Upper lobe of left lung (tissue), 6 donors: ENCODE results near the gene ASCL4. TPM values are rescaled to one million over a fixed set of nuclear protein-coding genes. Genes with fewer than 3 reads are reported as not detected.

Source experiments
- ATAC-seq, 2 donors: fragments of 200-7000 bp; cut with Tn5 transposase; one replicate each; pipeline ENCODE4 v1.9.1; 2022; ENCODE audit warnings: mild to moderate bottlenecking in 2 of 2, moderate library complexity in 2 of 2; ENCODE audit not compliant: low FRiP score in 2 of 2
- DNase-seq, 2 donors: peaks; one replicate each; pipeline ENCODE4 v3.0.0-alpha.2; 2019 to 2020
- H3K27ac ChIP-seq, 4 donors: fragments of 200-600 bp; sonication (generic); one replicate each; pipeline ENCODE4 v1.5.1; 2016 to 2019
- H3K27me3 ChIP-seq, 4 donors: fragments of 200-600 bp; sonication (generic); one replicate each; pipeline ENCODE4 v1.5.1; 2017 to 2019
- H3K36me3 ChIP-seq, 4 donors: fragments of 200-600 bp; sonication (generic); one replicate each; pipeline ENCODE4 v1.5.1; 2016 to 2019
- H3K4me1 ChIP-seq, 4 donors: fragments of 200-600 bp; sonication (generic); one replicate each; pipeline ENCODE4 v1.5.1; 2018 to 2019
- H3K4me3 ChIP-seq, 4 donors: fragments of 200-600 bp; sonication (generic); one replicate each; pipeline ENCODE4 v1.5.1; 2017 to 2019; ENCODE audit warnings: mild to moderate bottlenecking in 2 of 4, moderate library complexity in 1 of 4
- H3K9me3 ChIP-seq, 4 donors: fragments of 200-600 bp; sonication (generic); one replicate each; pipeline ENCODE4 v1.5.1; 2018 to 2019
- CTCF ChIP-seq, 6 experiments: fragments of 450-650 bp in 4 of 6; fragments of 200-600 bp in 2 of 6; sonication (generic) in 2 of 6; IDR thresholded peaks; one replicate each; pipeline ENCODE4 v1.5.1; 2016 to 2019; ENCODE audit warnings: antibody characterized with exemption in 6 of 6
- EP300 ChIP-seq, 4 donors: sonication (generic); formaldehyde crosslinking; IDR thresholded peaks; one replicate each; pipeline ENCODE4 v1.5.1; 2017; ENCODE audit warnings: antibody characterized with exemption in 4 of 4, control low read depth in 2 of 4
- POLR2A ChIP-seq, 4 donors: fragments of 450-650 bp; IDR thresholded peaks; one replicate each; pipeline ENCODE4 v1.5.1; 2016 to 2017; ENCODE audit warnings: antibody characterized with exemption in 4 of 4, mild to moderate bottlenecking in 2 of 4
- POLR2AphosphoS5 ChIP-seq, 2 donors: sonication (generic); formaldehyde crosslinking; IDR thresholded peaks; one replicate each; pipeline ENCODE4 v1.5.1; 2017; ENCODE audit warnings: antibody characterized with exemption in 2 of 2
- WGBS, 2 donors: methylation state at CpG; one replicate each; pipeline ENCODE4 v1.1.5; 2017 to 2018; 5-methylcytosine and 5-hydroxymethylcytosine counted together
- total RNA-seq, 6 donors: library from RNA; depleted of rRNA in 4 of 6; stranded (reverse); fragments of >200 nt in 4 of 6; gene quantifications; one replicate each; pipeline versions ENCODE4 v1.1.0 to v1.2.1, GENCODE V29; 2016 to 2021
- donor health status: DM: no; HTN: no; CAD: no; lungs with moderate emphysema.
- donor health status: DM: no; HTN: yes; CAD: no; lungs with severe emphysema.

Gene ASCL4
- total RNA-seq, 6 donors from 2014 or later, result not detected

- no peak overlapping the region for H3K27ac ChIP-seq
- WGBS, 2 donors, result 96 to 100% methylated on average over 1 of the region's 1 CpG
- no peak for DNase-seq
- H3K4me3 ChIP-seq, result no peak overlapping the region
- H3K27me3 ChIP-seq, result no peaks in the 10 kb centered on the region
- H3K36me3 ChIP-seq, result peaks cover 32 to 97% (median 61%) of the 10 kb centered on the region in 4 donors
- peak in 1 of 2 donors; percentile 86 for ATAC-seq
- peaks cover 0 to 16% (median 4%) of the 10 kb centered on the region in 4 donors for H3K4me1 ChIP-seq
- H3K9me3 ChIP-seq, result no peaks in the 10 kb centered on the region
- no peak for TF ChIP-seq CTCF (IDR thresholded peaks at IDR 0.05)
- no peak for TF ChIP-seq EP300 (IDR thresholded peaks at IDR 0.05)
- TF ChIP-seq POLR2AphosphoS5 (IDR thresholded peaks at IDR 0.05), result no peak
- no peak for TF ChIP-seq POLR2A (IDR thresholded peaks at IDR 0.05)
Observed at GRCh38 chr12:107749083-107749482, 25.4 kb upstream of the ASCL4 start.

- 48 to 52% methylated on average over 3 of the region's 3 CpGs for WGBS, 2 donors
- DNase-seq, result peak in 1 of 2 donors; percentile 27
Observed at GRCh38 chr12:107759410-107759809, 15.1 kb upstream of the ASCL4 start.

DNA sequence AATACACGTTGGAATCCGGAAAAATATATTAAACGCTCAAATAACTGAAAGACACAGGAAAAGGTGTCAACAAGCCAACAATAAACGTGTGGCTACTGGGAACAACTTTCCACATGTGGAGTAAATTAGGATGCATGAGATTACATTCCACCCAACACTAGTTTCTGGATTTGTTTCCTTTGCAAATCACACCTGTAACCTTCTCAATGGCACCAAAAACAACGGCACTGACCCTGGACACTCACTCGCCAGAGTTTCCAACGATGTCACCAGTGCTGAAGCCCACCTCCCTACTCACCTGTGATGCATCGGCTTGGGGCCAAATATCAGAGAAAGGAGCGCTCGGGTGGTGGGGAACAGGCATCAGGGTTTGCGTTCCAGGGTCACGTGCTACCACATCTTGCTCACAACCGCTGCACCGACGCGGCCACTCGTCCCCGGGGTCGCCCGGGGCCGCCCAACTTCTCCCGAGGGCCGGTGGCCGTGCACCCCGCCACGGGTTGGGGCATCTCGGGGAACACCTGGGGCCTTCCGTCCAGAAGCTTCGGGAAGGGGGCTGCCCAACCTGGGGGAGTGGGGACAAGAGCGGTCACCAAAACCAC is 14.2 kb upstream of the ASCL4 start:
- 3% methylated on average over 12 to 14 of the region's 30 CpGs for WGBS, 2 donors
- no peaks in the 10 kb centered on the region for H3K27me3 ChIP-seq
- DNase-seq, result peak in 1 of 2 donors; percentile 39
- peaks cover 24 to 37% (median 25%) of the 10 kb centered on the region in 4 donors for H3K4me1 ChIP-seq
- no peak for TF ChIP-seq CTCF (IDR thresholded peaks at IDR 0.05)
- no peak for TF ChIP-seq EP300 (IDR thresholded peaks at IDR 0.05)
- no peak for TF ChIP-seq POLR2A (IDR thresholded peaks at IDR 0.05)
- no peak for TF ChIP-seq POLR2AphosphoS5 (IDR thresholded peaks at IDR 0.05)
- ATAC-seq, result no peak
- peak overlapping the region; percentile 74 to 87 (median 80) for H3K4me3 ChIP-seq
- H3K36me3 ChIP-seq, result peaks cover 15 to 25% (median 17%) of the 10 kb centered on the region in 4 donors
- H3K9me3 ChIP-seq, result no peaks in the 10 kb centered on the region
- H3K27ac ChIP-seq, result peak overlapping the region; percentile 78 to 82 (median 80)

More at GRCh38 chr12:107759410-107759809, 15.1 kb upstream of the ASCL4 start:
- H3K27ac ChIP-seq, result no peak overlapping the region
- H3K4me1 ChIP-seq, result peaks cover 24 to 37% (median 25%) of the 10 kb centered on the region in 4 donors
- H3K4me3 ChIP-seq, result peak overlapping the region in 2 of 4 donors; percentile 74 to 87
- peaks cover 24 to 34% (median 25%) of the 10 kb centered on the region in 4 donors for H3K36me3 ChIP-seq
- no peak for TF ChIP-seq EP300 (IDR thresholded peaks at IDR 0.05)
- no peak for TF ChIP-seq POLR2AphosphoS5 (IDR thresholded peaks at IDR 0.05)
- TF ChIP-seq POLR2A (IDR thresholded peaks at IDR 0.05), result no peak
- no peak for TF ChIP-seq CTCF (IDR thresholded peaks at IDR 0.05)
- peak in 1 of 2 donors; percentile 40 for ATAC-seq
- H3K9me3 ChIP-seq, result no peaks in the 10 kb centered on the region
- no peaks in the 10 kb centered on the region for H3K27me3 ChIP-seq

- Histone ChIP-seq H3K27ac (peak within 1 kb of the TSS; percentile 78 to 82 (median 80)), H3K4me3 (peak within 1 kb of the TSS; percentile 74 to 87 (median 80)), H3K36me3 (peaks cover 8 to 19% (median 11%) of the 10 kb centered on the region in 4 donors), H3K4me1 (peaks cover 24 to 37% (median 25%) of the 10 kb centered on the region in 4 donors), H3K27me3 (no peaks in the 10 kb centered on the region), H3K9me3 (no peaks in the 10 kb centered on the region)
- peak; percentile 96 to 99 for DNase-seq
- 0% methylated on average over 14 of the region's 83 CpGs; no CpG with 5 or more reads in 1 of the 2 donors for WGBS, 2 donors
- ATAC-seq, result peak; percentile 96 to 99
- peak in 3 of 4 donors; percentile 66 to 94 (median 83) for TF ChIP-seq POLR2A (IDR thresholded peaks at IDR 0.05)
- TF ChIP-seq CTCF (IDR thresholded peaks at IDR 0.05), result peak in 5 of 6 experiments; percentile 66 to 93 (median 75)
- TF ChIP-seq POLR2AphosphoS5 (IDR thresholded peaks at IDR 0.05), result peak; percentile 75 to 90
- no peak for TF ChIP-seq EP300 (IDR thresholded peaks at IDR 0.05)
Observed at GRCh38 chr12:107760809-107761501, 13.5 kb upstream of the ASCL4 start, which contains the start of gene PRDM4. TSS of gene PRDM4 (minus strand) at chr12:107761137. CDS start at chr12:107760515, 622 bp downstream.
